NB4 (cell line): ENCODE measurements around the gene LRRC7.

ENCODE experiments used
- DNase-seq: peaks from one replicate; pipeline ENCODE4 v3.0.0; 2010; ENCODE audit warnings: low read depth
- H3K4me3 ChIP-seq: one replicate; pipeline ENCODE4 v1.5.1; 2011; ENCODE audit warnings: mild to moderate bottlenecking, low read depth, low read length, moderate library complexity
- MYC ChIP-seq: IDR thresholded peaks from 2 replicates; pipeline ENCODE4 v1.6.1; 2011; ENCODE audit warnings: low read depth, low read length
- POLR2A ChIP-seq: IDR thresholded peaks from 2 replicates; pipeline ENCODE4 v1.6.1; 2011; ENCODE audit warnings: mild to moderate bottlenecking; ENCODE audit not compliant: insufficient read length; ENCODE audit errors: extremely low read depth
- TF ChIP-seq, protein P1 (sequence below): IDR thresholded peaks from 2 replicates; pipeline ENCODE4 v1.6.1; 2011; ENCODE audit warnings: low read depth, low read length
- TF ChIP-seq, protein P2 (sequence below): IDR thresholded peaks from one replicate; pipeline ENCODE4 v1.5.1; 2012; ENCODE audit warnings: low read depth, low read length

The LRRC7 gene

DNA sequence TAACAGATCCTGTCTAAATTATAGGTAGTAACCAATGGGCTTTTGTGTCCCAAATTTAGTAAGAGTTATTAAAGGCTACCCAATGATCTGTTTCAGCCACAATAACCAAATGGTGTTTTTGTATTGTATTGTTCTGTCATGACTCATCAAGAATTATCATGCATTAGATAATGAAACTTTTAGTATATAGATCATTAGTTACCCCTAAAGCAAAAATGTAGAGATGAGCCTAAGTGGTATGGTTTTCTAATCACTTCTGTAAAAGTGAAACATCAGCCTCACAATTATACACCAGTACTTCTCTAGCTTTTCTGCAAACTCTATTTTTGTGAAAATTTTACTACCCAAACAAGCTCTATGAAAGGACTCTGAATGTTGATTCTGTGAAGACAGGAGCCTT is 71.4 kb downstream of the LRRC7 start:
- TF ChIP-seq POLR2A, result no peak
- TF ChIP-seq MYC, result no peak
- TF ChIP-seq, protein P1, sequence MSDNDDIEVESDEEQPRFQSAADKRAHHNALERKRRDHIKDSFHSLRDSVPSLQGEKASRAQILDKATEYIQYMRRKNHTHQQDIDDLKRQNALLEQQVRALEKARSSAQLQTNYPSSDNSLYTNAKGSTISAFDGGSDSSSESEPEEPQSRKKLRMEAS, result no peak
- TF ChIP-seq, protein P2, sequence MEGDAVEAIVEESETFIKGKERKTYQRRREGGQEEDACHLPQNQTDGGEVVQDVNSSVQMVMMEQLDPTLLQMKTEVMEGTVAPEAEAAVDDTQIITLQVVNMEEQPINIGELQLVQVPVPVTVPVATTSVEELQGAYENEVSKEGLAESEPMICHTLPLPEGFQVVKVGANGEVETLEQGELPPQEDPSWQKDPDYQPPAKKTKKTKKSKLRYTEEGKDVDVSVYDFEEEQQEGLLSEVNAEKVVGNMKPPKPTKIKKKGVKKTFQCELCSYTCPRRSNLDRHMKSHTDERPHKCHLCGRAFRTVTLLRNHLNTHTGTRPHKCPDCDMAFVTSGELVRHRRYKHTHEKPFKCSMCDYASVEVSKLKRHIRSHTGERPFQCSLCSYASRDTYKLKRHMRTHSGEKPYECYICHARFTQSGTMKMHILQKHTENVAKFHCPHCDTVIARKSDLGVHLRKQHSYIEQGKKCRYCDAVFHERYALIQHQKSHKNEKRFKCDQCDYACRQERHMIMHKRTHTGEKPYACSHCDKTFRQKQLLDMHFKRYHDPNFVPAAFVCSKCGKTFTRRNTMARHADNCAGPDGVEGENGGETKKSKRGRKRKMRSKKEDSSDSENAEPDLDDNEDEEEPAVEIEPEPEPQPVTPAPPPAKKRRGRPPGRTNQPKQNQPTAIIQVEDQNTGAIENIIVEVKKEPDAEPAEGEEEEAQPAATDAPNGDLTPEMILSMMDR, result no peak

DNA sequence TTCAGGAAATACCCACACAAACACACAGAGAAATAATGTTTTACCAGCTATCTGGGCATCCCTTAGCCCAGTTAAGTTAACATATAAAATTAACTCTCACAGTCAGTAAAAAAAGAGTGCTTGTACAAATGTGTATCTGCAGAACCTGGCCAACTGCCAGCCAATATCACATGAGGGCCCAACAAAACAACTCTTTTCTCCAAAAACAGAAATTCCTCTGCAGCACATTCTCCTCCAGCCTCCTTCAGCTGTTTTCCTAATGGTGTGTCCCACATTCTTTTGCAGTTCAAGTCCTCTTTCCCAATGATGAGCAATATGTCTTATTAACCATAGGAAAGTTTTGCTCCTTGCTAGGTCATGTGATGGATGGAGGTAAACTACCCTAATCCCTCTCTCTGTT is 75.5 kb downstream of the LRRC7 start:
- TF ChIP-seq, protein P2, result no peak
- TF ChIP-seq POLR2A, result no peak
- TF ChIP-seq, protein P1, result no peak
- DNase-seq, result no peak

More for the DNA sequence above, 71.4 kb downstream of the LRRC7 start:
- DNase-seq, result no peak
- no peak overlapping the region for H3K4me3 ChIP-seq

DNA sequence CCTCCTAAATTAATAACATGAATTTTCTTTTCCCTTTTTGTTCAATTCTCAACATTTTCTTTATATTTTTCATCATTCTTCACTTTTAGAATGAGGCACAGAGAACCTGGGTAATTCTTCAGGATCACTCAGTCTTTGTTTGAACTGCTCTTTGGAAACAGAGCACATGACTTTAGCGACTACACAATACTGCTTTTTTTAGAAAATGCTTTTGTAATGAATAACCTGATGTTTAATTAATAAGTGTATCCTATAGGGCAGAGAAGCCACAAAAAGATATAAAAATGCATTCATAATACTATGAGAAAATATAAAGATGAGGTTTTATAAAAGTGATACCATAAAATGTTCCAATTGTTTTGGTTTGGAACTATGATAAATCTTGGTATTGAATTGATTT is 77.8 kb downstream of the LRRC7 start:
- no peak overlapping the region for H3K4me3 ChIP-seq
- DNase-seq, result no peak
- TF ChIP-seq MYC (no peak), POLR2A (no peak)
- TF ChIP-seq, protein P2, result no peak
- TF ChIP-seq, protein P1, result no peak

More for the DNA sequence above, 75.5 kb downstream of the LRRC7 start:
- no peak overlapping the region for H3K4me3 ChIP-seq

DNA sequence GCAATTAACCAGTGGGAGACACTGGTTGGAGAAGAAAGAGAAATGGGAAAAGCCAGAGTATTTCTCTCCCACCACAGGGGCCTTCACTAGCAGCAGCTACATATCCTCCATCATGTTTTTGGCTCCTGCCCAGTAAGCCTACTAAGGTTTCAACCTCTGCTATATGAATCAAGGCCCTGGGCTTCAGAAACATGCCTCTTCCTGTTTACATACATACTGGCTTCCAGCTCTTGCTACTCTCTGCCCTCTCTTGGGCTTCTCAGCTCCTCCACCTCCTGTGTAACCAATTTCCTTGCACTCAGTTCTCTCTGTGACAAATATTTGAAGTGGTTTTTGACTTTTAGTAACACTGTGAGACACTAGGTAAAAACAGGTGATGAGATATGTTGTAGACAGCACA is 80.8 kb downstream of the LRRC7 start:
- no peak for DNase-seq
- no peak overlapping the region for H3K4me3 ChIP-seq
- TF ChIP-seq, protein P1, result no peak
- TF ChIP-seq MYC, result no peak
- TF ChIP-seq, protein P2, result no peak
- TF ChIP-seq POLR2A, result no peak

DNA sequence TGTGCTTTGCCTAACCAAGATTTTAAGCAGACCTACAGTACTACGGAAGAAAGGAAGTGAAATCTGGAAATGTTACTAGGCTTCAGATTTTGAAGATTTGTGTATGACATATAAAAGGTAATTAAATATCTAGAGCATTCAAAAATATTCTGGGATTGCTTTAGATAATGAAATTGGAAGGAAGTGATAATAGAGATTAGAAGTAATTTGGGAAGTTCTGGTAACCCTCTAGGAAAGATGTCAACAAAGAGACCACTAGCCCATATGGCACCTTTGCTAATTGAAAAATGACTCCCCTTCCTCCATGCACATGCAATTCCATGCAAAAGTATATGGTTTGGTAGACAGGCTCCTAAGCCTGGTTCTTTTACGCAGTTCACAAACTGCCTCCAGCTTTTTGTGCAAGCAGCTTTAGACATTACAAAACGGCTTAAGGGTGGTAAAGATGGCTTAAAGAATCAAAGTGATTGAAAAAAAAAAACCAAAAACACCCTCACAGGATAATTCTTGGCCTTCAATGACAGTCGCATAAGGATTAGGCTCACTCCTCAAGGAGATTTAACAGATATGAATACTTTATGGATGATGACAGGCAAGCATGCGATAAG is 81.8 kb downstream of the LRRC7 start:
- no peak for DNase-seq
- H3K4me3 ChIP-seq, result no peak overlapping the region
- TF ChIP-seq MYC (no peak), POLR2A (no peak)
- TF ChIP-seq, protein P2, result no peak
- TF ChIP-seq, protein P1, result no peak

DNA sequence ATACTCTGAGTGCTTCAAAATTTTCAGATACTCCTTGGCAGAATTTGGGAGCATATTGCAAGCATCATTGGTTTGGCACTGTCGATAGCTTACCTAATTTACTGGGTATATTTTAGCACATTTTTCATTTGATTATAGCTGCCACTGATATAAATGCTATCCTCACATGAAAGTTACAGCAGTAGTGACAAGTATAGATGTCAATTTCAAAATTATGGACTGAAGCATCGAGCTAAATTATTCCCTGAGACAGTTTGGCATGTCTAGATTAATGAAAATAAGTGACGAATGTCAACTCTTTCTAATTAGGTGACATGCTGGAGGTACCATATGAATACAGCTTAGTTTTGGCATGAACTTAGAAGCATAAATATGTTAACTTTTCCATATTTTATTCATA is 83.1 kb downstream of the LRRC7 start:
- TF ChIP-seq, protein P2, result no peak
- TF ChIP-seq, protein P1, result no peak
- no peak for TF ChIP-seq MYC
- TF ChIP-seq POLR2A, result no peak
- H3K4me3 ChIP-seq, result no peak overlapping the region

More for the DNA sequence above, 83.1 kb downstream of the LRRC7 start:
- DNase-seq, result no peak
